ENCODE results near the gene TFE3.

TFE3 gene

GRCh38 chrX:49070988-49071387 is 27.8 kb upstream of the TFE3 start:
- Histone ChIP-seq H3K27ac (ENCODE audit: low read depth, low read length, severe bottlenecking) (no peak overlapping the region), H3K4me1 (ENCODE audit: control insufficient read depth, insufficient read depth, low read length, poor library complexity, severe bottlenecking) (no peaks in the 10 kb centered on the region), H3K4me3 (ENCODE audit: extremely low read depth, insufficient read depth, low read length, poor library complexity, severe bottlenecking) (no peak overlapping the region), H3K36me3 (ENCODE audit: control insufficient read depth, insufficient read depth, low read length) (peaks cover 29% of the 10 kb centered on the region), H3K9me3 (ENCODE audit: control insufficient read depth, low read length) (no peaks in the 10 kb centered on the region)
- 100% methylated on average over 1 to 2 of the region's 4 CpGs for WGBS, 2 experiments (ENCODE audit: insufficient coverage in 2 of 2)

GRCh38 chrX:49069038-49069437 is 25.9 kb upstream of the TFE3 start:
- WGBS, 2 experiments (ENCODE audit: insufficient coverage in 2 of 2): 91 to 93% methylated on average over 6 to 7 of the region's 11 CpGs
- Histone ChIP-seq H3K9me3 (ENCODE audit: control insufficient read depth, low read length) (no peaks in the 10 kb centered on the region), H3K4me1 (ENCODE audit: control insufficient read depth, insufficient read depth, low read length, poor library complexity, severe bottlenecking) (no peaks in the 10 kb centered on the region), H3K4me3 (ENCODE audit: extremely low read depth, insufficient read depth, low read length, poor library complexity, severe bottlenecking) (no peak overlapping the region), H3K27ac (ENCODE audit: low read depth, low read length, severe bottlenecking) (no peak overlapping the region), H3K36me3 (ENCODE audit: control insufficient read depth, insufficient read depth, low read length) (peaks cover 17% of the 10 kb centered on the region)

GRCh38 chrX:49067285-49068120 is 24.3 kb upstream of the TFE3 start:
- 96 to 98% methylated on average over 9 to 19 of the region's 41 CpGs for WGBS, 2 experiments (ENCODE audit: insufficient coverage in 2 of 2)
- H3K9me3 ChIP-seq (ENCODE audit: control insufficient read depth, low read length): no peaks in the 10 kb centered on the region
- peaks cover 17% of the 10 kb centered on the region for H3K36me3 ChIP-seq (ENCODE audit: control insufficient read depth, insufficient read depth, low read length)
- H3K27ac ChIP-seq (ENCODE audit: low read depth, low read length, severe bottlenecking): no peak overlapping the region
- no peaks in the 10 kb centered on the region for H3K4me1 ChIP-seq (ENCODE audit: control insufficient read depth, insufficient read depth, low read length, poor library complexity, severe bottlenecking)
- H3K4me3 ChIP-seq (ENCODE audit: extremely low read depth, insufficient read depth, low read length, poor library complexity, severe bottlenecking): no peak overlapping the region

DNA sequence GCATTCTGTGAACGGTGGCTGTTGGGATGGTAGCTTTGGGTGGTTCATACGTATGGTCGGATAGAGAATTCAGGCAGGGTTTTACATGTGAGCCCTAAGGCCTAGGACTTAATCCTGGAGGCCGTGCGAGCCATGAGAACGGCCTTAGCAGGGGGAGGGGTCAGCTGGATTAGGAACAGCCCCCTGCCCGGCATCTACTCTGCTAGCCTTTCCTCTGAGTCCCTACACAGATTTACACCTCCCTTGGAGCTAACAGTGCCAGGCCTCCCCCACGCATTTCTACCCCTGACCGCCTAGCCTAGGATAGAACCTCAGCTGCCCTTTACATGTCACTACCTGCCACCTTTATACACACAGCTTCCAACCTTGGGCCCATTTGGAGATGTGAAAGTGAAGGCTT is 23.5 kb upstream of the TFE3 start:
- H3K4me3 ChIP-seq (ENCODE audit: extremely low read depth, insufficient read depth, low read length, poor library complexity, severe bottlenecking): no peak overlapping the region
- H3K27ac ChIP-seq (ENCODE audit: low read depth, low read length, severe bottlenecking): no peak overlapping the region
- WGBS, 2 experiments (ENCODE audit: insufficient coverage in 2 of 2): 87 to 100% methylated on average over 3 of the region's 9 CpGs
- H3K9me3 ChIP-seq (ENCODE audit: control insufficient read depth, low read length): no peaks in the 10 kb centered on the region
- H3K36me3 ChIP-seq (ENCODE audit: control insufficient read depth, insufficient read depth, low read length): peaks cover 19% of the 10 kb centered on the region
- no peaks in the 10 kb centered on the region for H3K4me1 ChIP-seq (ENCODE audit: control insufficient read depth, insufficient read depth, low read length, poor library complexity, severe bottlenecking)

DNA sequence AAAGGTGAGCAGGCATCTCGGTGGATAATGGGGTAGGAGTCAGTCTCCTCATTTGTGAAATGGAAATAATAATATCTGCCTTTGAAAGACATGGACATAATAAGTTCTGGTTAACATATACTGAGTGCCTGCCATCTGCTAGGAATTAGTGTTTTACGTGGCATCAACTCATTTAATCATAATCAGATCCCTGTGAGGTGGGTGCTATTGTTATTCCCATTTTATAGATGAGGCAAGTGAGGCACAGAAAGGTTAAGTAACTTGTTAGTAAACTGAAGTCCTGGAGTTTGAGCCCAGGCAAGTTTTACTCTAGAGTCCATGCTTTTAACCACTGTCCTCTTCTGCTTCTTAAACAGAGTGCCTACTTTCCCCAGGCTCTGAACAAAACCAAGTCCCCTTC is 23.1 kb upstream of the TFE3 start:
- Histone ChIP-seq H3K36me3 (ENCODE audit: control insufficient read depth, insufficient read depth, low read length) (peaks cover 22% of the 10 kb centered on the region), H3K4me3 (ENCODE audit: extremely low read depth, insufficient read depth, low read length, poor library complexity, severe bottlenecking) (no peak overlapping the region), H3K4me1 (ENCODE audit: control insufficient read depth, insufficient read depth, low read length, poor library complexity, severe bottlenecking) (no peaks in the 10 kb centered on the region), H3K9me3 (ENCODE audit: control insufficient read depth, low read length) (no peaks in the 10 kb centered on the region), H3K27ac (ENCODE audit: low read depth, low read length, severe bottlenecking) (no peak overlapping the region)
- 100% methylated on average over 1 of the region's 2 CpGs; no CpG with 5 or more reads in 1 of the 2 experiments for WGBS, 2 experiments (ENCODE audit: insufficient coverage in 2 of 2)

DNA sequence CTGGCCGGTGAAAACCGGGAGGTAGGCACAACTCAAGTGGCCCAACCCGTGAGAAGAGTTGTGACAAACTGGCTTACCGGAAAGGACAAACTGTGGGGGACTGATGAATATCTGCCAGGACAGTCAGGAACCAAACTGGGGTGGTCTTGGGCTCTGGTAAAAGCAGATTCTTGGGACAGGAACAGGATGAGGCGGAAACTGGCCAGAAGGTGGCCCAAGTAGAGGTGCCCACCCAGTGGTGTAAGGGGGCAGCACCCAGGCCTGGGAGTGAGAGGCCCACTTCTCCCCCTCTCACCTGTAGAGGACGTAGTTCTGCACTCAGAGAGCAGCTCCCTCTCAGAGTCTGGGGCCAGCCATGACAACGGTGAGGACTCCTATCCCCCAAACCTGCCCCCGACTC is 21.6 kb upstream of the TFE3 start:
- Histone ChIP-seq H3K36me3 (ENCODE audit: control insufficient read depth, insufficient read depth, low read length) (peaks cover 18% of the 10 kb centered on the region), H3K4me1 (ENCODE audit: control insufficient read depth, insufficient read depth, low read length, poor library complexity, severe bottlenecking) (no peaks in the 10 kb centered on the region), H3K4me3 (ENCODE audit: extremely low read depth, insufficient read depth, low read length, poor library complexity, severe bottlenecking) (no peak overlapping the region), H3K27ac (ENCODE audit: low read depth, low read length, severe bottlenecking) (no peak overlapping the region), H3K9me3 (ENCODE audit: control insufficient read depth, low read length) (no peaks in the 10 kb centered on the region)
- WGBS, 2 experiments (ENCODE audit: insufficient coverage in 2 of 2): 95 to 100% methylated on average over 3 to 6 of the region's 8 CpGs

DNA sequence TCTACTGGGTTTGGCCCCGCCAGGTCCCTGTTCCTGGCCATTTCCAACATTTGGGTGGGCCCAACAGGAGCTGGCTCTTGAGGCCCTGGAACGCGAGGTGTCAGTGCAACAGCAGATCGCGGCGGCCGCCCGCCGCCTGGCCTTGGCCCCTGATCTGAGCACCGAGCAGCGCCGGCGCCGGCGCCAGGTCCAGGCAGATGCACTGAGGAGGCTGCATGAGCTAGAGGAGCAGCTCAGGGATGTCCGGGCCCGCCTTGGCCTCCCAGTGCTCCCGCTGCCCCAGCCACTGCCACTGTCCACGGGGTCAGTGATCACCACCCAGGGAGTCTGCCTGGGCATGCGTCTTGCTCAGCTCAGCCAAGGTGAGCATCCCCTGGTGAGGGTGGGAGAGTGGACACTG is 21.1 kb upstream of the TFE3 start:
- H3K27ac ChIP-seq (ENCODE audit: low read depth, low read length, severe bottlenecking): no peak overlapping the region
- WGBS, 2 experiments (ENCODE audit: insufficient coverage in 2 of 2): 92% methylated on average over 4 of the region's 20 CpGs; no CpG with 5 or more reads in 1 of the 2 experiments
- H3K9me3 ChIP-seq (ENCODE audit: control insufficient read depth, low read length): no peaks in the 10 kb centered on the region
- H3K36me3 ChIP-seq (ENCODE audit: control insufficient read depth, insufficient read depth, low read length): peaks cover 16% of the 10 kb centered on the region
- H3K4me3 ChIP-seq (ENCODE audit: extremely low read depth, insufficient read depth, low read length, poor library complexity, severe bottlenecking): no peak overlapping the region
- no peaks in the 10 kb centered on the region for H3K4me1 ChIP-seq (ENCODE audit: control insufficient read depth, insufficient read depth, low read length, poor library complexity, severe bottlenecking)

DNA sequence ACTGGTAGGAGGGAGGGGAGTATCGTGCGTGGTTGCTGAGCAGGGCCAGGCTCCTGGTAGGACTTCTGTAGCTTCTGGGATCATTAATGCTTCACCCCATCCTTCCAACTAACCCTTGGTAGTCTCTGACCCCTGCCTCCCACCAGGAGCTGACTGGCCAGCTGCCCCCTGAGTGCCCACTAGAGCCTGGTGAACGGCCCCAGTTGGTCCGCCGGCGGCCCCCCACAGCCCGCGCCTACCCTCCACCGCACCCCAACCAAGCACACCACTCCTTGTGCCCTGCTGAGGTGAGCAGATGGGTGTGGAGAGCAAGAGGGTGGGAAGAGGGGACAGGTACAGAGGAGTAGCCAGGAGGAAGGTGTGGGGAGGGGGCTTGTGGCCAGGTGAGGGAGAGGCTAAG is 20.6 kb upstream of the TFE3 start:
- H3K27ac ChIP-seq (ENCODE audit: low read depth, low read length, severe bottlenecking): no peak overlapping the region
- WGBS, 2 experiments (ENCODE audit: insufficient coverage in 2 of 2): no CpG with 5 or more reads among the region's 9 CpGs
- peaks cover 11% of the 10 kb centered on the region for H3K36me3 ChIP-seq (ENCODE audit: control insufficient read depth, insufficient read depth, low read length)
- H3K4me1 ChIP-seq (ENCODE audit: control insufficient read depth, insufficient read depth, low read length, poor library complexity, severe bottlenecking): no peaks in the 10 kb centered on the region
- no peaks in the 10 kb centered on the region for H3K9me3 ChIP-seq (ENCODE audit: control insufficient read depth, low read length)
- H3K4me3 ChIP-seq (ENCODE audit: extremely low read depth, insufficient read depth, low read length, poor library complexity, severe bottlenecking): no peak overlapping the region

GRCh38 chrX:49061916-49062315 is 18.8 kb upstream of the TFE3 start:
- Histone ChIP-seq H3K4me1 (ENCODE audit: control insufficient read depth, insufficient read depth, low read length, poor library complexity, severe bottlenecking) (no peaks in the 10 kb centered on the region), H3K4me3 (ENCODE audit: extremely low read depth, insufficient read depth, low read length, poor library complexity, severe bottlenecking) (no peak overlapping the region), H3K27ac (ENCODE audit: low read depth, low read length, severe bottlenecking) (no peak overlapping the region), H3K9me3 (ENCODE audit: control insufficient read depth, low read length) (no peaks in the 10 kb centered on the region), H3K36me3 (ENCODE audit: control insufficient read depth, insufficient read depth, low read length) (peaks cover 8% of the 10 kb centered on the region)
- WGBS, 2 experiments (ENCODE audit: insufficient coverage in 2 of 2): 90 to 94% methylated on average over 2 of the region's 10 CpGs

GRCh38 chrX:49061490-49061889 is 18.3 kb upstream of the TFE3 start:
- Histone ChIP-seq H3K9me3 (ENCODE audit: control insufficient read depth, low read length) (no peaks in the 10 kb centered on the region), H3K4me1 (ENCODE audit: control insufficient read depth, insufficient read depth, low read length, poor library complexity, severe bottlenecking) (no peaks in the 10 kb centered on the region), H3K4me3 (ENCODE audit: extremely low read depth, insufficient read depth, low read length, poor library complexity, severe bottlenecking) (no peak overlapping the region), H3K27ac (ENCODE audit: low read depth, low read length, severe bottlenecking) (no peak overlapping the region), H3K36me3 (ENCODE audit: control insufficient read depth, insufficient read depth, low read length) (peaks cover 6% of the 10 kb centered on the region)
- 95 to 100% methylated on average over 3 of the region's 7 CpGs for WGBS, 2 experiments (ENCODE audit: insufficient coverage in 2 of 2)

- Histone ChIP-seq H3K9me3 (ENCODE audit: control insufficient read depth, low read length) (no peaks in the 10 kb centered on the region), H3K36me3 (ENCODE audit: control insufficient read depth, insufficient read depth, low read length) (peaks cover 6% of the 10 kb centered on the region)
- no CpG with 5 or more reads among the region's 3 CpGs for WGBS, 2 experiments (ENCODE audit: insufficient coverage in 2 of 2)
Observed at GRCh38 chrX:49060914-49061313, 17.8 kb upstream of the TFE3 start.

More at GRCh38 chrX:49060914-49061313, 17.8 kb upstream of the TFE3 start:
- no peaks in the 10 kb centered on the region for H3K4me1 ChIP-seq (ENCODE audit: control insufficient read depth, insufficient read depth, low read length, poor library complexity, severe bottlenecking)
- no peak overlapping the region for H3K27ac ChIP-seq (ENCODE audit: low read depth, low read length, severe bottlenecking)
- H3K4me3 ChIP-seq (ENCODE audit: extremely low read depth, insufficient read depth, low read length, poor library complexity, severe bottlenecking): no peak overlapping the region

Data from mesodermal cell (in vitro differentiated cells).